ENCODE results near the gene DMRTA1. TPM values are rescaled to one million over a fixed set of nuclear protein-coding genes. Genes with fewer than 3 reads are reported as not detected.
A peak's percentile ranks its signal among the peaks of the same experiment; 100 is the strongest.

DMRTA1 gene
- total RNA-seq, 2 donors from 2014 or later, result 1.2 to 1.6 TPM

GRCh38 chr9:22449719-22450118 is 3.1 kb downstream of the DMRTA1 start:
- Histone ChIP-seq H3K27ac (no peak overlapping the region), H3K27me3 (peaks cover 6% of the 10 kb centered on the region), H3K4me3 (no peak overlapping the region), H3K9ac (ENCODE audit: low read depth in 2 of 2, low read length in 2 of 2) (no peak overlapping the region), H3K36me3 (no peaks in the 10 kb centered on the region), H3K9me3 (no peaks in the 10 kb centered on the region), H3K4me1 (no peaks in the 10 kb centered on the region)
- intact Hi-C loops (cut with DNase I), result loop anchor here (5.0 kb wide), 3 partner anchors 142 to 637 kb away; no protein-coding TSS in a partner anchor
- no peak for TF ChIP-seq CTCF (IDR thresholded peaks at IDR 0.05)
- DNase-seq, result no peak

- DNase-seq, result peak; percentile 48
- Histone ChIP-seq H3K36me3 (no peaks in the 10 kb centered on the region), H3K9me3 (no peaks in the 10 kb centered on the region), H3K27ac (no peak overlapping the region), H3K27me3 (no peaks in the 10 kb centered on the region), H3K9ac (ENCODE audit: low read depth in 2 of 2, low read length in 2 of 2) (no peak overlapping the region), H3K4me3 (no peak overlapping the region), H3K4me1 (no peaks in the 10 kb centered on the region)
- intact Hi-C loops (cut with DNase I), result loop anchor here (5.0 kb wide), 3 partner anchors 145 to 640 kb away; no protein-coding TSS in a partner anchor
- peak; percentile 83 for TF ChIP-seq CTCF (IDR thresholded peaks at IDR 0.05)
Observed at GRCh38 chr9:22452415-22453010, 5.9 kb downstream of the DMRTA1 start.

GRCh38 chr9:22454016-22454415 is 7.4 kb downstream of the DMRTA1 start:
- H3K36me3 ChIP-seq, result no peaks in the 10 kb centered on the region
- no peak for DNase-seq
- no peaks in the 10 kb centered on the region for H3K27me3 ChIP-seq
- intact Hi-C loops (cut with DNase I), result loop anchor here (5.0 kb wide), 3 partner anchors 147 to 642 kb away; no protein-coding TSS in a partner anchor
- no peak overlapping the region for H3K4me3 ChIP-seq
- no peak for TF ChIP-seq CTCF (IDR thresholded peaks at IDR 0.05)
- H3K9me3 ChIP-seq, result no peaks in the 10 kb centered on the region
- no peaks in the 10 kb centered on the region for H3K4me1 ChIP-seq
- no peak overlapping the region for H3K27ac ChIP-seq
- H3K9ac ChIP-seq (ENCODE audit: low read depth in 2 of 2, low read length in 2 of 2), result no peak overlapping the region

GRCh38 chr9:22455181-22455580 is 8.6 kb downstream of the DMRTA1 start:
- Histone ChIP-seq H3K27me3 (no peaks in the 10 kb centered on the region), H3K9ac (ENCODE audit: low read depth in 2 of 2, low read length in 2 of 2) (no peak overlapping the region), H3K4me3 (no peak overlapping the region), H3K4me1 (no peaks in the 10 kb centered on the region), H3K36me3 (no peaks in the 10 kb centered on the region), H3K9me3 (no peaks in the 10 kb centered on the region), H3K27ac (no peak overlapping the region)
- no peak for DNase-seq
- intact Hi-C loops (cut with DNase I), result no loop called here
- TF ChIP-seq CTCF (IDR thresholded peaks at IDR 0.05), result no peak

GRCh38 chr9:22457448-22457847 is 10.8 kb downstream of the DMRTA1 start:
- intact Hi-C loops (cut with DNase I), result no loop called here
- TF ChIP-seq CTCF (IDR thresholded peaks at IDR 0.05), result no peak

More at GRCh38 chr9:22457448-22457847, 10.8 kb downstream of the DMRTA1 start:
- Histone ChIP-seq H3K9me3 (no peaks in the 10 kb centered on the region), H3K9ac (ENCODE audit: low read depth in 2 of 2, low read length in 2 of 2) (no peak overlapping the region), H3K4me3 (no peak overlapping the region), H3K36me3 (no peaks in the 10 kb centered on the region), H3K27me3 (no peaks in the 10 kb centered on the region), H3K27ac (no peak overlapping the region), H3K4me1 (no peaks in the 10 kb centered on the region)
- DNase-seq, result no peak

All from colonic mucosa (tissue), 4 donors.